GM12801 (cell line): ENCODE measurements around the gene TRIM7.
"Not testable (repeated sequence)": the region's sequence is repeated elsewhere in the genome, so short reads cannot be mapped to it uniquely, and the experiment has no call there.

ENCODE experiments used
- CTCF ChIP-seq: IDR thresholded peaks from one replicate; pipeline ENCODE4 v1.5.1; 2011; ENCODE audit warnings: control low read depth; ENCODE audit not compliant: insufficient read length; ENCODE audit errors: extremely low read depth

TRIM7 gene

DNA sequence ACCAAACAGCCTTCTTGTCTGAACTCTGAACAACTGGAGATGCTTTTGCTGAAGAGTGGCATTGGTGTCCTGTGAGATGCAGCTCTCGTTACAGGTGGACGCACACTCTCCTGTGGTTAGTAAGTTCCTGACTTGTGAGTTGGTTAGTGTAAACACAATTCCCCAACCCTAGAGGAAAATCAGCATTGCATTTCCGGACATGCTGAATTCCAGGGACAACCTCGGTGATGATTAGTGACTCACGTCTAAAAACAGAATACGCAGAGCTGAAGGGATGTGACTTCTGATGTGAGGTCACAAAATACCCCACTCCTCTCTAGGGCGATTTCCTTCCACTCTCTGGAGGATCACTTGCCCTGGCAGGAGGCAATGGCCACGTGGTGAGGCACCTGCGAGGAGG, 52.6 kb downstream of the TRIM7 start:
- no peak for TF ChIP-seq CTCF

DNA sequence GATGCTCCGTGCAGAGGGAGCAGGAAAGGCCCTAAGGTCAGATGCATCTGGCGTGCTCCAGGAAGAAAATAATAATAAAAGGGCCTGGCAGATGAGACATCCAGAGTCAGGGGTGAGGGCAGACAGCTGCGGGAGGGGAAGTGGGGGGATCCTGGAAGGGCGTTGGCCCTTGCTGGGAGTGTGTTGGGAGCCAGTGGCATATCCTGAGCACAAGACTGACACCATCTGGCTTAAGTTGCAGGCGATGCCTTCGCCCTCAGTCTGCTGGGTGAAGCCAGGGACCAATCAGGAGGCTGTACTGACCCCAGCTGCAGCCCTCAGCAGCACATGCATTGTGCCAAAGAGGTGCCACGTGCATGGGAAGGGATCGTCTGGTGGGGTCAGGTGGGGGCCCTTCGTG, 53.9 kb downstream of the TRIM7 start:
- no peak for TF ChIP-seq CTCF

- TF ChIP-seq CTCF = no peak
These were observed 54.9 kb downstream of the TRIM7 start for GRCh38 chr5:181149806-181150733.

DNA sequence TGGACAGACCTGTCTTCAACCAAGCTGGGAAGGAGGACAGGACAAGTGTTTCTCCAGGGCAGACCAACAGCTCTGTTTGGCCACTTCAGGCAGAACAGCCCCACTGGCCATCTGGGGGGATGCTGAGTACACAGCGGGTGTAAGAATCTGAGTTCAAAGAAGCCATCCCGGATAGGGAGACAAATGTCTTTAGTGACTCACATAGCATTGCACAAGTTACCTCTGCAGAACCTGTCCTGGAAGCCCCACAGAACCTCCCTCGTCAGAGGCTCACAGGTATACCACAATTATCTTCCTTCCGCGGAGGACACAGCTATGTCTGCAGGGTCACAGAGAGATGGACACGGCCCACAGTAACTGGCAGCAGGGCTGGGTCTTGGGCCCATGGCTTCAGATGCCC, 55.6 kb downstream of the TRIM7 start:
- no peak for TF ChIP-seq CTCF

DNA sequence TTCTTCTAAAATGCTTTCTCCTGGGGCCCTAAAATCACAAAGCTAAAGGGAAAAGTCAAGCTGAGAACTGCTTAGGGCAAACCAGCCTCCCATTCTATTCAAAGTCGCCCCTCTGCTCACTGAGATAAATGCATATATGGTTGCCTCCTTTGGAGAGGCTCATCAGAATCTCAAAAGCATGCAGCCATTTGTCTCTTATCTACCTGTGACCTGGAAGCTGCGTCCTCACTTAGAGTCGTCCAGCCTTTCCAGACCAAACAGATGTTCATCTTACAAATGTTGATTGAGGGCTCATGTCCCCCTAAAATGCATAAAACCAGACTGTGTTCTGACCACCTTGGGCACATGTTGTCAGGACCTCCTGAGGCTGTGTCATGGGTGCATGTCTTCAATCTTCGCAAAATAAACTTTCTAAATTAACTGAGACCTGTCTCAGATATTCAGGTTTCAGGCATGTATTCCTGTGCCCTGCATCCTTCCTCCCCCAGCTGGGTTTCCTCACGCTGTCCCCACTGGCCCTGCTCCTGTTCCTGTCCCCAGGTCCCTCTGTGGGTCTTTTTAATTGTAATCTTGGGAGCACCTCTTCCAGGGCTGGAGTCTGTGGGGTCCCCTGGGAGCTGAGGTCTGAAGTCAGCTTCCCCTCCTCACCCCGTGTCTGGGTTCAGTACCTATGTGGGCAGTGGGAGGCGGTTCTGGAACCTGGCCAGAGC, 57.9 kb downstream of the TRIM7 start, which contains the start of gene OR2V2:
OR2V2 (plus strand) TSS at position 660 of the 710 bp plus-strand sequence. CDS start 7,357 bp downstream, outside the sequence.
- TF ChIP-seq CTCF = not testable (repeated sequence)

GRCh38 chr5:181145133-181145532, 59.9 kb downstream of the TRIM7 start:
- TF ChIP-seq CTCF = no peak
